ENCODE results near the gene FNBP1.

Gene FNBP1

DNA sequence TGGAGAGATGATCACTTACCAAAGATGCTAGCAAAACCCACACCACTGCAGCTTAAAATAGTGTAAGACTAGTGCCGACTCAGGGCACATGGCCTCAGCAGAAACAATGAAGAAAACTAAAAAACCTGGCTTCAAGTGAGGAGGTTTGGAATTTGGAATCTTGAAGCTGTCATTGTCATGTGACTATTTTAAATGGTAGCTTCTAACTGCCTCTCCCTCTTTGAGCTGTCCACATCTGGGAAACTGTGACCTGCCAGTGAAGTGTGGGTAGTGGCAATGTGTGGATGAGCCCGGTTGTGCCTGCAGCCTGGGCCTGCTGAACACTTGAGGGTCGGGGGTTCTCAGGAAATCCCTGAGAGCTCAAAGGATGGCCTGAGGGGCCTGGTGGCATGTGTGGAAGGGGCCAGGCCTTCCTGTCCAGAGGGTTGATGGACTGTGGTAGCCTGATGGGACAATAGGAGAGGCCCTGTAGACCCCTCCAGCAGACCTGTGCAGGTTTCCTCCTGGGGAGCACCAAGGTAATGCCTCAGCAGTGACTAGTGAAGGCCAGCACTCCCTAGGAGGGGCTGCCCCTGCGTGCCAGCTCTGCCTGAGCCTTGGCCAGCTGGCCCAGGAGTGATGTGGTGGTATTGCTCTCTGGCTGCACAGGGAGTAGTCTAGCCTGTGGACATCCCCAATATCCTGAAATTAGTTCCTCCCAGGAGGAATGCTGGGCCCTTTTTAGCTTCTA lies 194.1 kb downstream of the FNBP1 start:
- DNase-seq: no peak
- H3K9me3 ChIP-seq (replicated peaks; ENCODE audit: insufficient read depth, low read length): no peaks in the 10 kb centered on the region
- no peaks in the 10 kb centered on the region for H3F3A ChIP-seq (ENCODE audit: insufficient read depth, low read length)
- H3K36me3 ChIP-seq (replicated peaks; ENCODE audit: insufficient read depth, low read length): no peaks in the 10 kb centered on the region
- no peak overlapping the region for H3K9ac ChIP-seq (ENCODE audit: low read length)
- no peak overlapping the region for H3K4me3 ChIP-seq (ENCODE audit: low read length)
- no peak overlapping the region for H3K4me2 ChIP-seq (ENCODE audit: low read depth, low read length)
- no peak overlapping the region for H2AFZ ChIP-seq (ENCODE audit: low read length)
- H3K4me1 ChIP-seq (ENCODE audit: low read length): no peaks in the 10 kb centered on the region
- H3K79me2 ChIP-seq (ENCODE audit: low read length): no peaks in the 10 kb centered on the region
- H3K27ac ChIP-seq (ENCODE audit: low read length): no peak overlapping the region
- no peaks in the 10 kb centered on the region for H3K27me3 ChIP-seq (replicated peaks; ENCODE audit: insufficient read depth, low read length)
- H3K9me2 ChIP-seq (replicated peaks; ENCODE audit: insufficient read depth, low read length): no peaks in the 10 kb centered on the region
- H4K20me1 ChIP-seq (ENCODE audit: insufficient read depth, low read length): no peaks in the 10 kb centered on the region
- TF ChIP-seq EZH2 (optimal IDR thresholded peaks at IDR 0.05; ENCODE audit: low read depth, low read length) (no peak), EZH2phosphoT487 (IDR thresholded peaks at IDR 0.05; ENCODE audit: low read length) (no peak)
- TF ChIP-seq, protein P1, sequence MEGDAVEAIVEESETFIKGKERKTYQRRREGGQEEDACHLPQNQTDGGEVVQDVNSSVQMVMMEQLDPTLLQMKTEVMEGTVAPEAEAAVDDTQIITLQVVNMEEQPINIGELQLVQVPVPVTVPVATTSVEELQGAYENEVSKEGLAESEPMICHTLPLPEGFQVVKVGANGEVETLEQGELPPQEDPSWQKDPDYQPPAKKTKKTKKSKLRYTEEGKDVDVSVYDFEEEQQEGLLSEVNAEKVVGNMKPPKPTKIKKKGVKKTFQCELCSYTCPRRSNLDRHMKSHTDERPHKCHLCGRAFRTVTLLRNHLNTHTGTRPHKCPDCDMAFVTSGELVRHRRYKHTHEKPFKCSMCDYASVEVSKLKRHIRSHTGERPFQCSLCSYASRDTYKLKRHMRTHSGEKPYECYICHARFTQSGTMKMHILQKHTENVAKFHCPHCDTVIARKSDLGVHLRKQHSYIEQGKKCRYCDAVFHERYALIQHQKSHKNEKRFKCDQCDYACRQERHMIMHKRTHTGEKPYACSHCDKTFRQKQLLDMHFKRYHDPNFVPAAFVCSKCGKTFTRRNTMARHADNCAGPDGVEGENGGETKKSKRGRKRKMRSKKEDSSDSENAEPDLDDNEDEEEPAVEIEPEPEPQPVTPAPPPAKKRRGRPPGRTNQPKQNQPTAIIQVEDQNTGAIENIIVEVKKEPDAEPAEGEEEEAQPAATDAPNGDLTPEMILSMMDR (IDR thresholded peaks at IDR 0.05; ENCODE audit: low read length): no peak

DNA sequence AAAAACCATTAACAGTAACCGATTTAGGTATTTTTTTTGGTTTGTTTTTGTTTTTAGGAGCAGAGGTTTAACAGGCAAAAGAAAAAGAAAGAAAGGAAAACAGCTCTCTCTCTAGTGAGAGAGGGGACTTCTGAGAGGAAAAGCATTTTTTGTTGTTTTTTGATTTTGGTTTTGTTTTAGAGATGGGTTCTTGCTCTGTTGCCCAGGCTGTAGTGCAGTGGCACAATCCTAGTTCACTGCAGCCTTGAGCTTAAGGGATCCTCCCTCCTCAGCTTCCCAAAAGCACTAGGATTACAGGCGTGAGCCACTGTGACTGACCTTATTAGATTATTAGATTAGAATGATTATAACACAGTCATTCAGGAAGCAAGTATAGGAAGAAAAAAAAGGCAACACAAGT lies 197.6 kb downstream of the FNBP1 start:
- Histone ChIP-seq H3K4me2 (ENCODE audit: low read depth, low read length) (no peak overlapping the region), H3K9me3 (replicated peaks; ENCODE audit: insufficient read depth, low read length) (no peaks in the 10 kb centered on the region), H3K4me1 (ENCODE audit: low read length) (no peaks in the 10 kb centered on the region), H3K9me2 (replicated peaks; ENCODE audit: insufficient read depth, low read length) (no peaks in the 10 kb centered on the region), H3K4me3 (ENCODE audit: low read length) (no peak overlapping the region), H3K9ac (ENCODE audit: low read length) (no peak overlapping the region), H4K20me1 (ENCODE audit: insufficient read depth, low read length) (no peaks in the 10 kb centered on the region), H3F3A (ENCODE audit: insufficient read depth, low read length) (no peaks in the 10 kb centered on the region), H3K36me3 (replicated peaks; ENCODE audit: insufficient read depth, low read length) (no peaks in the 10 kb centered on the region), H3K27me3 (replicated peaks; ENCODE audit: insufficient read depth, low read length) (no peaks in the 10 kb centered on the region), H2AFZ (ENCODE audit: low read length) (no peak overlapping the region), H3K27ac (ENCODE audit: low read length) (no peak overlapping the region), H3K79me2 (ENCODE audit: low read length) (no peaks in the 10 kb centered on the region)
- TF ChIP-seq EZH2phosphoT487 (IDR thresholded peaks at IDR 0.05; ENCODE audit: low read length): no peak
- no peak for DNase-seq

DNA sequence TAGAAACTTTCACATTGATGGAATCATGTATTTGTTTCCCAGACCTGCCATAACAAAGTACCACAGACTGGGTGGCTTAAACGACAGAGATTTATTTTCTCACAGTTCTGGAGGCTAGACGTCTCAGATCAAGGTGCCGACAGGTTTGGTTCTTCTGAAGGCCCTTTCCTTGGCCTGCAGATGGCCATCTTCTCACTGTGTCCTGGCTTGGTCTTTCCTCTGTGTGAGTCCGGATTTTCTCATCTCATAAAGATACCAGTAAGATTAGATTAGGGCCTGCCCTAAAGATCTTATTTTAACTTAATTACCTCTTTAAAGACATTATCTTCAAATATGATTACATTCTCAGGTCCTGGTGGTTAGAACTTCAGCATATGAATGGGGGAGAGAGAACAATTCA lies 201.9 kb downstream of the FNBP1 start:
- Histone ChIP-seq H3K36me3 (replicated peaks; ENCODE audit: insufficient read depth, low read length) (no peaks in the 10 kb centered on the region), H3K9me2 (replicated peaks; ENCODE audit: insufficient read depth, low read length) (no peaks in the 10 kb centered on the region), H3K9ac (ENCODE audit: low read length) (no peak overlapping the region), H3K27me3 (replicated peaks; ENCODE audit: insufficient read depth, low read length) (no peaks in the 10 kb centered on the region), H3K27ac (ENCODE audit: low read length) (no peak overlapping the region), H3K4me1 (ENCODE audit: low read length) (0 out of 2 replicates have a peak, but pooled peaks cover 6% of the 10 kb centered on the region), H3K4me2 (ENCODE audit: low read depth, low read length) (no peak overlapping the region), H2AFZ (ENCODE audit: low read length) (no peak overlapping the region), H3K4me3 (ENCODE audit: low read length) (no peak overlapping the region), H3F3A (ENCODE audit: insufficient read depth, low read length) (no peaks in the 10 kb centered on the region), H4K20me1 (ENCODE audit: insufficient read depth, low read length) (no peaks in the 10 kb centered on the region), H3K79me2 (ENCODE audit: low read length) (peaks cover 3% of the 10 kb centered on the region; the same call in 1 of the 2 replicates), H3K9me3 (replicated peaks; ENCODE audit: insufficient read depth, low read length) (no peaks in the 10 kb centered on the region)
- TF ChIP-seq EZH2phosphoT487 (IDR thresholded peaks at IDR 0.05; ENCODE audit: low read length) (no peak), EZH2 (optimal IDR thresholded peaks at IDR 0.05; ENCODE audit: low read depth, low read length) (no peak)
- TF ChIP-seq, protein P1 (IDR thresholded peaks at IDR 0.05; ENCODE audit: low read length): no peak
- no peak for DNase-seq

DNA sequence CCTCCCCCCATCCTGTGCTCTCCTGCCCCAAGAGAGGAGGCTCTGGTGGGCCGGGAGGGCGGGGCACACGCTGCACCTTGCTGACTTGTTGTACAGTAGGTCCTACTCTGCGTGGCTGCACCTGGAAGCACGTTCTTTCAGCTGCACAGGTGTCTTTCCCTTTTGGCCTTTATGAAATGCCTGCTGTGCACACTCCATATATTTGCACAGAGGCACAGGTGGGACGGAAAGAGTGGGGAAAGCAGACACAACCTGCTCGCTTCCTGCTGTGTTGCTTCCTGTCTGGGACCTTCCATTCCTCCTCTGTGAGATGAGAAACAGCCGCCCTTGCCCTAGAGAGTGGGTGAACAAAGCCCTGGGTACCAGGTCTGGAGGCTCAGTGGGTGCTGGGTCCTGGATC lies 203.0 kb downstream of the FNBP1 start:
- no peaks in the 10 kb centered on the region for H3K9me3 ChIP-seq (replicated peaks; ENCODE audit: insufficient read depth, low read length)
- no peak overlapping the region for H3K4me2 ChIP-seq (ENCODE audit: low read depth, low read length)
- no peak overlapping the region for H2AFZ ChIP-seq (ENCODE audit: low read length)
- H3K79me2 ChIP-seq (ENCODE audit: low read length): peaks cover 9% of the 10 kb centered on the region
- H3F3A ChIP-seq (ENCODE audit: insufficient read depth, low read length): no peaks in the 10 kb centered on the region
- H3K9me2 ChIP-seq (replicated peaks; ENCODE audit: insufficient read depth, low read length): no peaks in the 10 kb centered on the region
- no peak overlapping the region for H3K9ac ChIP-seq (ENCODE audit: low read length)
- no peaks in the 10 kb centered on the region for H3K36me3 ChIP-seq (replicated peaks; ENCODE audit: insufficient read depth, low read length)
- DNase-seq: no peak
- H4K20me1 ChIP-seq (ENCODE audit: insufficient read depth, low read length): no peaks in the 10 kb centered on the region
- no peak overlapping the region for H3K4me3 ChIP-seq (ENCODE audit: low read length)
- TF ChIP-seq EZH2phosphoT487 (IDR thresholded peaks at IDR 0.05; ENCODE audit: low read length): no peak
- TF ChIP-seq, protein P1 (IDR thresholded peaks at IDR 0.05; ENCODE audit: low read length): no peak
- no peak for TF ChIP-seq EZH2 (optimal IDR thresholded peaks at IDR 0.05; ENCODE audit: low read depth, low read length)
- 0 out of 2 replicates have a peak, but pooled peaks cover 8% of the 10 kb centered on the region for H3K4me1 ChIP-seq (ENCODE audit: low read length)
- no peak overlapping the region for H3K27ac ChIP-seq (ENCODE audit: low read length)
- H3K27me3 ChIP-seq (replicated peaks; ENCODE audit: insufficient read depth, low read length): no peaks in the 10 kb centered on the region
